Subcutaneous adipose tissue (tissue), 4 donors: ENCODE data around the gene ARAP1. TPM values are rescaled to one million over a fixed set of nuclear protein-coding genes. Genes with fewer than 3 reads are reported as not detected.

Experiments
- total RNA-seq, 4 donors: library from RNA; depleted of rRNA; stranded (reverse); fragments of >200 nt; gene quantifications; one replicate each; pipeline ENCODE4 v1.1.0, GENCODE V29; 2016
- TF ChIP-seq, protein P1 (sequence below): fragments of 450-650 bp; IDR thresholded peaks from one replicate; pipeline ENCODE4 v1.5.1; 2016; ENCODE audit warnings: low read depth, mild to moderate bottlenecking, control low read depth, antibody characterized with exemption, moderate library complexity

The ARAP1 gene
- total RNA-seq, 4 donors from 2014 or later, result 35.1 to 161 (median 127) TPM

DNA sequence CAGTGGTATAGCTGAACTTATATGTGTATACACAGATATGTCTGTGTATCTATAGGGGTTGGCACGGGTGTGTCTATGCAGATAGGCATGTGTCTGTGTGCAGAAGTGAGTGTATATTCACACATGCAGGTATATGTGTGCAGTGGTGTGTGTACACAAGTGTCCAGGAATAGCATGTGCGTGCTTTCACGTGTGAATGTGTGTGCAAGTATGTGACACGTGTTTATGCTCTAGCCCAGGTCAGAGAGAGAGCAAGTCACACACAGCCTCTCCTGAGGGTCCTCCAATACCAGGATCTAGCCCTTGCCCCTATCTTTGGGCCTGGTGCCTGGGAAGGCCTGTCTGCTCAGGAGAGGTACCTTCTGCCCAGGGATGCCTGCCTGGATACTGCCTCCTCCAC, 104.3 kb downstream of the ARAP1 start:
- TF ChIP-seq, protein P1, sequence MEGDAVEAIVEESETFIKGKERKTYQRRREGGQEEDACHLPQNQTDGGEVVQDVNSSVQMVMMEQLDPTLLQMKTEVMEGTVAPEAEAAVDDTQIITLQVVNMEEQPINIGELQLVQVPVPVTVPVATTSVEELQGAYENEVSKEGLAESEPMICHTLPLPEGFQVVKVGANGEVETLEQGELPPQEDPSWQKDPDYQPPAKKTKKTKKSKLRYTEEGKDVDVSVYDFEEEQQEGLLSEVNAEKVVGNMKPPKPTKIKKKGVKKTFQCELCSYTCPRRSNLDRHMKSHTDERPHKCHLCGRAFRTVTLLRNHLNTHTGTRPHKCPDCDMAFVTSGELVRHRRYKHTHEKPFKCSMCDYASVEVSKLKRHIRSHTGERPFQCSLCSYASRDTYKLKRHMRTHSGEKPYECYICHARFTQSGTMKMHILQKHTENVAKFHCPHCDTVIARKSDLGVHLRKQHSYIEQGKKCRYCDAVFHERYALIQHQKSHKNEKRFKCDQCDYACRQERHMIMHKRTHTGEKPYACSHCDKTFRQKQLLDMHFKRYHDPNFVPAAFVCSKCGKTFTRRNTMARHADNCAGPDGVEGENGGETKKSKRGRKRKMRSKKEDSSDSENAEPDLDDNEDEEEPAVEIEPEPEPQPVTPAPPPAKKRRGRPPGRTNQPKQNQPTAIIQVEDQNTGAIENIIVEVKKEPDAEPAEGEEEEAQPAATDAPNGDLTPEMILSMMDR, result no peak

DNA sequence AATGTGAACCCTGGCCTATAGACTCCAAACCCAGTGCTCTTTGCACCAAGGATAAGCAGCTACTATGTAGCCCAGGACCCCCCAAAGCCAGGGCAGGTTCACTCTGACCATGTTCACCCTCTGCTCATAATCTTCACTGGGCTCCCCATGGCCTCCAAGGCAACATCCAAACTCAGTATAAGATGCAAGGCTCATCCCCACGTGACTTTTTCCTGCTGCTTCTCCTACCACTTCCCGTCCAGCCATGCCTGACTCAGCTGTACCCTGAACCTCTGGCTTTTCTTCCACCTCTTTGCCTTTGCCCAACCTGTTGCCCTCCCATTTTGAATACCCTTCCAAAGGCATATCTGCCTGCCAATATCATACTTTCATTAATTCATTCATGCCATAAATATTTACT, 105.7 kb downstream of the ARAP1 start:
- TF ChIP-seq, protein P1, result no peak

DNA sequence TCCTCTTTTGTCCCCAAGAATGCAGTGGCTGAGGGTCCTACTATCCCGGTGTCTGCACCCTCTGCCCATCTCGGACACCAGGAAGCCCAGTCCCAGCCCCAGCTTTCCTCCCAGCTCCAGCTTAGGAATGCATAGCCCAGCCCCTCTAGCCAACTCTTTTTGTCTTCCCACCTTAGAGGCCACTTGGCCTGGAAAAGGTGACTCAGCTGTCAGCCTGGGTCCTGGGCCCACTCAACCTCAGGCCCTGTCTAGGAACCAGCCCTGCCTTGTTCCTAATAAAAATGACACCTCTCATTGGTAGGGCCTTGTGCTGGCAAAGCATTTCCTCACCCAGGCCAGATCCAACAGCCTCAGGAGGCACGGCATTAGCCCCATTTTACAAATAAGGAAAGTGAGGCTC, 106.2 kb downstream of the ARAP1 start:
- TF ChIP-seq, protein P1, result no peak

DNA sequence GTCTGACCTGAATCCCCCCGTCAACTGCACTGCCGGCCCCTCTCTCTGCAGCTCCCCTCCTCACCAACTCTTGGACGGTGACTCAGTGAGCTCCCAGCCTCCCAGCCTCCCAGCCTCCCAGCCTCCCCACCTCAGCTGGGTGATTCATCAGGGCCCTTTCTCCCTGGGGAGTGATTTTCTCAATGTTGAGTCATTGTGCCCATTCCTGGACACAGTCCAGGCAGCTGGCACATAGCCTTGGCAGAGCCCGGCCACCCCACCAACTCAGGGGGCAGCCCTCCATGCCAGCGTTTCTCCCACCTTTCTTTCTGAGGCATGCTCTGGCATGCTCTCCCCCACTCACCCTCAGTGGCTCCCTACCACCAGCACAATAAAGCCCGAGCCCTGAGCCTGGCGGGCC, 108.7 kb downstream of the ARAP1 start:
- TF ChIP-seq, protein P1, result no peak

DNA sequence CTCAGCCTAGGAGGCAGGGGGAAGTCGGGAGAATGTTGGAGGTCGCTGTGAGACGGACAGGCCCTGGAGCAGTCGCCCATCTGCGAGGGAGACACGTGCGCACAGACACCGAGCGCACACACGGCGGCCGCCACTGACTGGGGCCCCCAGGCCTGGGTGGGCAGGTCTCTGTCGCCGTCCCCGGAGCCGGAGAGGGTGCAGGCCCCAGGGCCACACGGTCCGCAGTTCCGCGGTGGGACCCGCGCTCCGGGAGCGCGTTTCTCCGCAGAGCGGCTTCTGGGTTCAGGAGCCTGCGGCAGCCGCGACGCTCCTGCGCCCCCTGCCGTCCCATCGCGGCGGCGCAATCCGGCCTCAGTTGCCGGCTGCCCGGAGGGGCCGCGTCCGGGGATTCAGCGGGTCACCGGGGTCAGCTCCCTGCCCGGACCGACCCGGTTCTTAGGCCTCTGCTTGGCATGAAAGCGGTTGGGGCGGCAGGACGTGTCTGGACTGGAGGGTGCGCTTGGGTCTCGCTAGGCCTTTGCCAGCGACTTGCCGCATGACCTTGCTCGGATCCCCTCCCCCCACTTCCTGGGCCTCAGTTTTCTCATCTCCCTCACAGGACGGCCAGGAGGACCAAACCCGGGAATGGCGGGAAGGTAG, 109.2 kb downstream of the ARAP1 start:
- TF ChIP-seq, protein P1, result no peak

DNA sequence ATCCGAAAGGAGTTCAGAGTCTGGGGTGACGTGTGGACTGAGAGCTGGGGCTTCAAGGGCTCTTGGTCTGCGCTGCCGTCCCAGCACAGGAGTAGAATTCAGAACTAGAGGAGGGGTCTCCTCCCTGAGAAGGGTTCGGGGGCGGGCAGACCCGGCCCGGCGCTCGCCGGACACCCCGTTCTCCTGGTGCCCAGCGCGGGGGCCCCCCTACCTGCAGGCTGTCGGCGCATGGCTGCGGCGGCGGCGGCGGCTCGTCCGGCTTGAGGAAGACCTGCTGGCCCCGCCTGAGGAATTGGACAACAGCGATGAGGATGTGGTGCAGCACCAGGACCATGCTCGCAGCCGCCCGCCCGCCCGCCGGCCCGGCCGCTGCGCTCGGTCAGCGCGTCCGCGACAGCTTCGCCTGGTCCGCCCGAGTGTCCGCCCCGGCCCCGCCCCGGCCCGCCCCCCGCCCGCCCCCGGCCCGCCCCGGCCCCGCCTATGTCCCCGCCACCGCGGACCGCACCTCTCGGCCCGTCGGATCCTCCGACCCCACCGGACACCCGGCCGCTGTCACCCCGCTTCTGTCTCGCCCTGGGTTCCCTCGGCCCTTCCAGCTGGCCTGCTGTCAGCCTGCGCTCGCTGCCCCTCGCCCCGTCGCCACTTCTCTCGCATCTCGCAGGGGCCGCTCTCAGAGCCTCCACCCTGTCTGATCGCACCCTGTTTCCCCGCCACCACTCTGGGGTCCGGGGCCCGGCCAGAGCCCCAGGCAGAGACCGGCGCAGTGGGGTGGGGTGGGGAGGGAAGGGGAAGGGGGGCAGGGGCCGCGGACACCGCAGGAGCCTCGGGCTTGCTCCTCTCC, 109.9 kb downstream of the ARAP1 start:
- TF ChIP-seq, protein P1, result no peak

DNA sequence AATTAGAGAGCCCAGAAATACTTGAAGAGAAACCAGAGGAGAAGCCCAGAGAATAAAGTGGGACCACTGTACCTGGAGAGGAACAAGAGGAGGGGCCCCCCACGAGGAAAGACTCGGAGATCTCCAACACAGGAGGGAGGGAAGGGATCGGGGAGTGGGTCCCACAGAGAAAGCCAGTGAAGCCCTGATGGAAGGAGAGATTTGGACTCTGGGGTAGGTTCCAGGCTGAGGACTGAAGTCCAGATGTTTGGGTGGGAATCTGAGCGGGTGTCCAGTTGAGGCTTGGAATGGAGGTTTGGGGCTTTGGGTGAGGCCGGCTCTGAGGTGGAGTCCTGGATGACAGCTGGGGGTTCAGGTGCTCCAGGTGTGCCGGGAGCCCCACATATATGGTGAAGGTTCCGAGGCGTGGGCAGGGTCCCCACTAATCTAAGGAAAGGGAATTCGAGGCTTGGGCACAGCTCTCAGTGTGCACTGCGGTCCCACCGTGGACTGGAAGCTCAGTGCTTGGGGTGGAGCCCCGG, 110.6 kb downstream of the ARAP1 start:
- TF ChIP-seq, protein P1, result no peak
